Activated naive CD4-positive, alpha-beta T cell treated with anti-CD3 and anti-CD28 coated beads for 36 hours (primary cell): Measurements from ENCODE around the gene PYGB. TPM values are rescaled to one million over a fixed set of nuclear protein-coding genes. Genes with fewer than 3 reads are reported as not detected.
A peak's percentile ranks its signal among the peaks of the same experiment; 100 is the strongest.

ENCODE experiments used
- CTCF ChIA-PET: fragments of 350-600 bp; sonication (Branson Sonifier 250); formaldehyde crosslinking; loops from one replicate; lab custom pipeline; 2021; ENCODE audit warnings: antibody characterized with exemption; lab: Charles Lee
- DNase-seq: peaks from one replicate; pipeline ENCODE4 v3.0.0-alpha.2; 2020
- H3K27ac Mint-ChIP-seq: one replicate; pipeline ENCODE4 v1.8.0; 2021; ENCODE audit warnings: mild to moderate bottlenecking, mixed read lengths
- H3K27me3 Mint-ChIP-seq: one replicate; pipeline ENCODE4 v1.8.0; 2021; ENCODE audit warnings: low read depth, mixed read lengths
- H3K36me3 Mint-ChIP-seq: one replicate; pipeline ENCODE4 v1.8.0; 2021; ENCODE audit warnings: low read depth, mixed read lengths
- H3K4me1 Mint-ChIP-seq: one replicate; pipeline ENCODE4 v1.8.0; 2021; ENCODE audit warnings: low read depth, mixed read lengths
- H3K4me3 Mint-ChIP-seq: one replicate; pipeline ENCODE4 v1.8.0; 2021; ENCODE audit warnings: mild to moderate bottlenecking, moderate library complexity, mixed read lengths
- H3K9me3 Mint-ChIP-seq: one replicate; pipeline ENCODE4 v1.8.0; 2021; ENCODE audit warnings: mixed read lengths
- intact Hi-C: fragments of 100-400 bp; cut with micrococcal nuclease; formaldehyde crosslinking; loops from one replicate; pipeline ENCODE4 v1.15.1; 2023
- total RNA-seq, 2 experiments: library from RNA; stranded (reverse); gene quantifications; one replicate each; pipeline ENCODE4 v1.2.3, GENCODE V29; 2021

PYGB gene
- 10 to 100 TPM; 19.6 to 20.0 TPM for total RNA-seq

- DNase-seq: peak; percentile 68
- CTCF ChIA-PET: interaction anchor here (1.0 to 1.9 kb wide), 7 partner anchors 27 to 254 kb away, joined by 3 to 6 read pairs (median 4); no protein-coding TSS in a partner anchor
- Mint-ChIP-seq H3K4me3 (peak within 1 kb of the TSS; percentile 91), H3K9me3 (peaks cover 6% of the 10 kb centered on the region), H3K4me1 (peaks cover 57% of the 10 kb centered on the region), H3K27ac (peak within 1 kb of the TSS; percentile 82), H3K36me3 (peaks cover 1% of the 10 kb centered on the region), H3K27me3 (peaks cover 7% of the 10 kb centered on the region)
- intact Hi-C loops: loop anchor here (1.0 to 5.0 kb wide), 6 partner anchors 49 to 449 kb away; partner anchors contain the start of genes ABHD12, ENTPD6, GINS1 and ZNF337
Observed at GRCh38 chr20:25247956-25248785, at the start of gene PYGB. TSS of gene PYGB (plus strand) at chr20:25248085. CDS start at chr20:25248179, 94 bp downstream.

GRCh38 chr20:25198663-25199383 lies 49.1 kb upstream of the PYGB start:
- Mint-ChIP-seq H3K36me3 (peaks cover 3% of the 10 kb centered on the region), H3K4me3 (no peak overlapping the region), H3K9me3 (no peaks in the 10 kb centered on the region), H3K27ac (no peak overlapping the region), H3K27me3 (no peaks in the 10 kb centered on the region), H3K4me1 (peaks cover 60% of the 10 kb centered on the region)
- CTCF ChIA-PET: interaction anchor here (1.3 kb wide), 1 partner anchor 37 kb away, joined by 3 read pairs; no protein-coding TSS in a partner anchor
- intact Hi-C loops: loop anchor here (5.0 kb wide), 3 partner anchors 52 to 553 kb away; partner anchors contain the start of gene NANP
- no peak for DNase-seq

GRCh38 chr20:25199473-25200260 lies 48.2 kb upstream of the PYGB start:
- intact Hi-C loops: loop anchor here (5.0 kb wide), 3 partner anchors 52 to 553 kb away; partner anchors contain the start of gene NANP
- CTCF ChIA-PET: interaction anchor here (0.6 to 1.3 kb wide), 3 partner anchors 36 to 279 kb away, joined by 3 to 5 read pairs (median 3); partner anchors contain the start of gene PYGB
- no peak overlapping the region for H3K4me3 Mint-ChIP-seq
- H3K27ac Mint-ChIP-seq: no peak overlapping the region
- no peaks in the 10 kb centered on the region for H3K27me3 Mint-ChIP-seq
- H3K4me1 Mint-ChIP-seq: peaks cover 64% of the 10 kb centered on the region
- peaks cover 3% of the 10 kb centered on the region for H3K36me3 Mint-ChIP-seq
- no peaks in the 10 kb centered on the region for H3K9me3 Mint-ChIP-seq
- no peak for DNase-seq

GRCh38 chr20:25203089-25203488 lies 44.8 kb upstream of the PYGB start:
- Mint-ChIP-seq H3K4me1 (peaks cover 44% of the 10 kb centered on the region), H3K27me3 (no peaks in the 10 kb centered on the region), H3K9me3 (no peaks in the 10 kb centered on the region), H3K36me3 (peaks cover 5% of the 10 kb centered on the region), H3K27ac (no peak overlapping the region), H3K4me3 (no peak overlapping the region)
- CTCF ChIA-PET: interaction anchor here (1.3 kb wide), 1 partner anchor 25 kb away, joined by 4 read pairs; no protein-coding TSS in a partner anchor
- intact Hi-C loops: no loop called here
- DNase-seq: no peak

GRCh38 chr20:25203871-25204320 lies 44.0 kb upstream of the PYGB start:
- no peak overlapping the region for H3K27ac Mint-ChIP-seq

GRCh38 chr20:25204550-25205276 lies 43.2 kb upstream of the PYGB start:
- Mint-ChIP-seq H3K27ac (no peak overlapping the region), H3K27me3 (no peaks in the 10 kb centered on the region), H3K36me3 (peaks cover 5% of the 10 kb centered on the region), H3K4me3 (no peak overlapping the region), H3K9me3 (no peaks in the 10 kb centered on the region), H3K4me1 (peaks cover 29% of the 10 kb centered on the region)
- no peak for DNase-seq
- CTCF ChIA-PET: interaction anchor here (0.6 to 1.3 kb wide), 3 partner anchors 26 to 43 kb away, joined by 3 to 4 read pairs (median 3); partner anchors contain the start of gene PYGB
- intact Hi-C loops: no loop called here

More at GRCh38 chr20:25203871-25204320, 44.0 kb upstream of the PYGB start:
- H3K9me3 Mint-ChIP-seq: no peaks in the 10 kb centered on the region
- intact Hi-C loops: no loop called here
- H3K36me3 Mint-ChIP-seq: peaks cover 5% of the 10 kb centered on the region
- peaks cover 36% of the 10 kb centered on the region for H3K4me1 Mint-ChIP-seq
- CTCF ChIA-PET: interaction anchor here (0.9 to 1.3 kb wide), 2 partner anchors 25 to 44 kb away, joined by 3 to 4 read pairs; partner anchors contain the start of gene PYGB
- DNase-seq: no peak
- H3K27me3 Mint-ChIP-seq: no peaks in the 10 kb centered on the region
- no peak overlapping the region for H3K4me3 Mint-ChIP-seq

- Mint-ChIP-seq H3K27ac (no peak overlapping the region), H3K4me1 (peaks cover 21% of the 10 kb centered on the region), H3K27me3 (no peaks in the 10 kb centered on the region), H3K9me3 (no peaks in the 10 kb centered on the region), H3K4me3 (no peak overlapping the region), H3K36me3 (peaks cover 5% of the 10 kb centered on the region)
- CTCF ChIA-PET: interaction anchor here (0.6 kb wide), 1 partner anchor 32 kb away, joined by 3 read pairs; no protein-coding TSS in a partner anchor
- intact Hi-C loops: no loop called here
- DNase-seq: no peak
Observed at GRCh38 chr20:25205277-25206062, 42.4 kb upstream of the PYGB start.

GRCh38 chr20:25206063-25206403 lies 41.9 kb upstream of the PYGB start:
- H3K27ac Mint-ChIP-seq: no peak overlapping the region
- H3K9me3 Mint-ChIP-seq: no peaks in the 10 kb centered on the region
- DNase-seq: no peak
- peaks cover 5% of the 10 kb centered on the region for H3K36me3 Mint-ChIP-seq
- H3K4me3 Mint-ChIP-seq: no peak overlapping the region
- CTCF ChIA-PET: no interaction called here
- H3K27me3 Mint-ChIP-seq: no peaks in the 10 kb centered on the region
- intact Hi-C loops: no loop called here
- H3K4me1 Mint-ChIP-seq: peaks cover 16% of the 10 kb centered on the region

GRCh38 chr20:25206548-25206947 lies 41.3 kb upstream of the PYGB start:
- Mint-ChIP-seq H3K4me3 (no peak overlapping the region), H3K27ac (no peak overlapping the region), H3K4me1 (peaks cover 15% of the 10 kb centered on the region), H3K36me3 (peaks cover 9% of the 10 kb centered on the region), H3K9me3 (no peaks in the 10 kb centered on the region), H3K27me3 (no peaks in the 10 kb centered on the region)
- no peak for DNase-seq
- CTCF ChIA-PET: no interaction called here
- intact Hi-C loops: no loop called here

GRCh38 chr20:25207149-25207959 lies 40.5 kb upstream of the PYGB start:
- CTCF ChIA-PET: no interaction called here
- Mint-ChIP-seq H3K27ac (no peak overlapping the region), H3K9me3 (no peaks in the 10 kb centered on the region)

More at GRCh38 chr20:25207149-25207959, 40.5 kb upstream of the PYGB start:
- intact Hi-C loops: no loop called here
- Mint-ChIP-seq H3K4me3 (no peak overlapping the region), H3K4me1 (peaks cover 15% of the 10 kb centered on the region), H3K36me3 (peaks cover 10% of the 10 kb centered on the region), H3K27me3 (no peaks in the 10 kb centered on the region)
- no peak for DNase-seq
